Measurements from ENCODE around the gene DAP.

GRCh38 chr5:10669983-10670382, 91.1 kb downstream of the DAP start:
- no peak for TF ChIP-seq EHF (CRISPR knock-in tag; IDR thresholded peaks at IDR 0.05)
- no peak for TF ChIP-seq RCOR1 (IDR thresholded peaks at IDR 0.05; ENCODE audit: low read depth, low read length)
- TF ChIP-seq EP300 (IDR thresholded peaks at IDR 0.05), result no peak
- TF ChIP-seq TFCP2L1 (CRISPR knock-in tag; IDR thresholded peaks at IDR 0.05), result no peak
- TF ChIP-seq REST (IDR thresholded peaks at IDR 0.05), result no peak

All from A549 (cell line).